A549 (cell line): ENCODE data around the gene BMP4. TPM values are rescaled to one million over a fixed set of nuclear protein-coding genes. Genes with fewer than 3 reads are reported as not detected.

Experiments
- ATAC-seq, 2 experiments: fragments of 200-7000 bp in 1 of 2; fragments of >200 bp in 1 of 2; cut with Nextera tagmentation in 1 of 2; cut with Tn5 transposase in 1 of 2; 3 replicates each; pipeline versions ENCODE4 v1.8.0 to v1.9.1; 2018 to 2020; ENCODE audit warnings: mild to moderate bottlenecking in 1 of 2, moderate library complexity in 1 of 2
- CTCF ChIA-PET: fragments of 300-600 bp; sonication (Branson Sonifier 250); formaldehyde crosslinking; extraction: SDS; loops from one replicate; lab custom pipeline; 2021; ENCODE audit warnings: antibody characterized with exemption, inconsistent platforms; lab: Yijun Ruan, JAX
- POLR2A ChIA-PET: fragments of 350-600 bp; formaldehyde crosslinking; extraction: SDS; loops from one replicate; lab custom pipeline; 2021; ENCODE audit warnings: antibody characterized with exemption, inconsistent platforms; lab: Yijun Ruan, JAX
- DNase-seq, 2 experiments: peaks; one replicate each; pipeline versions ENCODE4 v3.0.0 to v3.0.0-alpha.2; 2011 to 2016; ENCODE audit warnings: low read depth in 1 of 2, low spot score in 1 of 2
- FAIRE-seq: peaks from 2 replicates; lab custom pipeline; 2011; peaks lifted over from hg19 to GRCh38; lab: Jason Lieb, UNC
- H3K27ac ChIP-seq, 2 experiments: fragments of >200 bp; sonication (Bioruptor Twin); formaldehyde crosslinking; 3 replicates each; pipeline ENCODE4 v1.5.1; 2016 to 2017
- H3K4me1 ChIP-seq: fragments of >200 bp; sonication (Bioruptor Twin); formaldehyde crosslinking; 3 replicates; pipeline ENCODE4 v1.6.1; 2016
- H3K4me2 ChIP-seq: fragments of >200 bp; sonication (Bioruptor Twin); formaldehyde crosslinking; 3 replicates; pipeline ENCODE4 v1.6.1; 2016
- H3K4me3 ChIP-seq: fragments of >200 bp; sonication (Bioruptor Twin); formaldehyde crosslinking; 3 replicates; pipeline ENCODE4 v1.5.1; 2016
- H3K9me3 ChIP-seq: fragments of >200 bp; sonication (Bioruptor Twin); formaldehyde crosslinking; 3 replicates; pipeline ENCODE4 v1.6.1; 2016
- ATOH8 ChIP-seq: fragments of 250-450 bp; sonication (Bioruptor Pico); IDR thresholded peaks from 2 replicates; pipeline ENCODE4 v1.5.0; 2020; ENCODE audit warnings: low read depth, mild to moderate bottlenecking, moderate library complexity
- CBX2 ChIP-seq: fragments of 200-600 bp; sonication (generic); IDR thresholded peaks from 2 replicates; pipeline ENCODE4 v1.6.1; 2016; ENCODE audit warnings: low read depth, mild to moderate bottlenecking, borderline replicate concordance
- CHD4 ChIP-seq: fragments of 200-600 bp; sonication (generic); IDR thresholded peaks from 2 replicates; pipeline ENCODE4 v1.6.1; 2016; ENCODE audit warnings: antibody characterized with exemption, mild to moderate bottlenecking, borderline replicate concordance
- E2F6 ChIP-seq: IDR thresholded peaks from 2 replicates; pipeline ENCODE4 v1.6.1; 2012; ENCODE audit warnings: low read depth, borderline replicate concordance
- EHF ChIP-seq: fragments of 250-450 bp; sonication (Bioruptor Pico); IDR thresholded peaks from 2 replicates; pipeline ENCODE4 v1.5.0; 2020; ENCODE audit warnings: mild to moderate bottlenecking
- EP300 ChIP-seq, 2 experiments: fragments of >200 bp; sonication (Bioruptor Twin); formaldehyde crosslinking; IDR thresholded peaks; 2 replicates in 1 of 2; 3 replicates in 1 of 2; pipeline ENCODE4 v1.6.1; 2016 to 2017
- FOSL2 ChIP-seq, 2 experiments: fragments of 450-650 bp in 1 of 2; fragments of >200 bp in 1 of 2; sonication (Bioruptor Twin) in 1 of 2; formaldehyde crosslinking; IDR thresholded peaks; 2 replicates each; pipeline versions ENCODE4 v1.5.0 to v1.6.1; 2016 to 2020; ENCODE audit warnings: mild to moderate bottlenecking in 1 of 2, moderate library complexity in 1 of 2
- FOXS1 ChIP-seq: fragments of 250-450 bp; sonication (Bioruptor Pico); IDR thresholded peaks from 2 replicates; pipeline ENCODE4 v1.5.0; 2020; ENCODE audit warnings: mild to moderate bottlenecking, moderate library complexity
- HMGXB4 ChIP-seq: fragments of 250-450 bp; sonication (Bioruptor Pico); IDR thresholded peaks from 2 replicates; pipeline ENCODE4 v1.5.0; 2021; ENCODE audit warnings: mild to moderate bottlenecking, moderate library complexity, borderline replicate concordance
- HOXA7 ChIP-seq: fragments of 250-450 bp; sonication (Bioruptor Pico); IDR thresholded peaks from 2 replicates; pipeline ENCODE4 v1.5.0; 2020; ENCODE audit warnings: mild to moderate bottlenecking, moderate library complexity
- HOXB13 ChIP-seq: fragments of 250-450 bp; sonication (Bioruptor Pico); IDR thresholded peaks from 2 replicates; pipeline ENCODE4 v1.5.0; 2020; ENCODE audit warnings: low read depth, mild to moderate bottlenecking, moderate library complexity
- HOXB5 ChIP-seq: fragments of 250-450 bp; sonication (Bioruptor Pico); IDR thresholded peaks from 2 replicates; pipeline ENCODE4 v1.5.0; 2020; ENCODE audit warnings: mild to moderate bottlenecking, moderate library complexity
- KDM1A ChIP-seq: fragments of 200-600 bp; sonication (generic); IDR thresholded peaks from 2 replicates; pipeline ENCODE4 v1.6.1; 2016; ENCODE audit warnings: low read depth, mild to moderate bottlenecking
- KDM5A ChIP-seq: fragments of 200-600 bp; sonication (generic); IDR thresholded peaks from 2 replicates; pipeline ENCODE4 v1.6.1; 2016; ENCODE audit warnings: antibody characterized with exemption, mild to moderate bottlenecking
- MAFK ChIP-seq: fragments of 450-650 bp; IDR thresholded peaks from 2 replicates; pipeline ENCODE4 v1.6.1; 2014; ENCODE audit not compliant: partially characterized antibody
- MAX ChIP-seq: IDR thresholded peaks from 2 replicates; pipeline ENCODE4 v1.6.1; 2012
- NFE2L2 ChIP-seq: fragments of 150-350 bp; conservative IDR thresholded peaks from 2 replicates; pipeline ENCODE4 v1.6.1; 2014; ENCODE audit warnings: low read length
- NPAS2 ChIP-seq: fragments of 250-450 bp; sonication (Bioruptor Pico); IDR thresholded peaks from 2 replicates; pipeline ENCODE4 v1.8.0; 2022; ENCODE audit warnings: mild to moderate bottlenecking, moderate library complexity, borderline replicate concordance
- PBX3 ChIP-seq: IDR thresholded peaks from 2 replicates; pipeline ENCODE4 v1.6.1; 2012
- POLR2AphosphoS2 ChIP-seq: conservative IDR thresholded peaks from 2 replicates; pipeline ENCODE4 v1.6.1; 2012; ENCODE audit warnings: low read length, improper control_type of control experiment, inconsistent platforms
- RARB ChIP-seq: fragments of 250-450 bp; sonication (Bioruptor Pico); IDR thresholded peaks from 2 replicates; pipeline ENCODE4 v1.8.0; 2021; ENCODE audit warnings: mild to moderate bottlenecking, moderate library complexity
- RFX5 ChIP-seq: fragments of 450-650 bp; IDR thresholded peaks from 2 replicates; pipeline ENCODE4 v1.7.1; 2014; ENCODE audit warnings: antibody characterized with exemption, mild to moderate bottlenecking, moderate library complexity
- SREBF2 ChIP-seq: fragments of 450-650 bp; IDR thresholded peaks from 2 replicates; pipeline ENCODE4 v1.6.1; 2014; ENCODE audit warnings: mild to moderate bottlenecking, moderate library complexity
- TP53 ChIP-seq: fragments of 250-450 bp; sonication (Bioruptor Pico); IDR thresholded peaks from 2 replicates; pipeline ENCODE4 v1.5.0; 2021; ENCODE audit warnings: mild to moderate bottlenecking, moderate library complexity
- ZFP36 ChIP-seq: fragments of 450-650 bp; IDR thresholded peaks from 2 replicates; pipeline ENCODE4 v1.6.1; 2014; ENCODE audit warnings: borderline replicate concordance; ENCODE audit not compliant: partially characterized antibody
- ZNF302 ChIP-seq: fragments of 250-450 bp; sonication (Bioruptor Pico); IDR thresholded peaks from 2 replicates; pipeline ENCODE4 v1.9.0; 2021; ENCODE audit warnings: inconsistent platforms, mild to moderate bottlenecking, moderate library complexity
- WGBS: methylation state at CpG from one replicate; pipeline ENCODE4 v1.1.6; 2017; ENCODE audit errors: missing lambda C conversion rate; 5-methylcytosine and 5-hydroxymethylcytosine counted together
- polyA plus RNA-seq, 4 experiments: library from polyadenylated mRNA; depleted of rRNA in 3 of 4; stranded (reverse); fragments of >200 nt; fragmentation: RNase III in 1 of 4; extraction: RNeasy Plus Mini Kit Qiagen cat#74134 plus additional on column Dnase treatment in 1 of 4; gene quantifications; 2 replicates in 3 of 4; 3 replicates in 1 of 4; pipeline ENCODE4 v1.2.3, GENCODE V29; 2011 to 2017

Gene BMP4
- polyA plus RNA-seq, 2 of the 4 experiments (the other 2 are of a cell fraction), result 4.1 to 8.9 TPM

GRCh38 chr14:53912021-53912420 lies 44.6 kb downstream of the BMP4 start:
- ChIA-PET CTCF (interaction anchor here (1.0 to 1.3 kb wide), 3 partner anchors 9 to 372 kb away, joined by 3 read pairs; no protein-coding TSS in a partner anchor), POLR2A (no interaction called here)
- Histone ChIP-seq H3K4me3 (no peak overlapping the region), H3K4me1 (no peaks in the 10 kb centered on the region), H3K9me3 (peaks cover 4% of the 10 kb centered on the region; the same call in 1 of the 3 replicates), H3K27ac (no peak overlapping the region), H3K4me2 (no peak overlapping the region)
- 17% methylated on average over 1 of the region's 1 CpG for WGBS
- ATAC-seq (no peak), DNase-seq (no peak), FAIRE-seq (no peak)
- no peak for TF ChIP-seq ATOH8
- TF ChIP-seq EHF (CRISPR knock-in tag), result no peak
- no peak for TF ChIP-seq NPAS2 (CRISPR knock-in tag)
- TF ChIP-seq CHD4, result no peak
- TF ChIP-seq HOXB13 (CRISPR knock-in tag), result no peak
- no peak for TF ChIP-seq POLR2AphosphoS2
- no peak for TF ChIP-seq KDM5A
- no peak for TF ChIP-seq MAX
- TF ChIP-seq MAFK, result no peak
- TF ChIP-seq PBX3, result no peak
- no peak for TF ChIP-seq FOSL2 (IDR thresholded peaks at IDR 0.05)
- TF ChIP-seq FOSL2 (CRISPR knock-in tag; IDR thresholded peaks at IDR 0.05), result no peak
- TF ChIP-seq NFE2L2, result no peak
- TF ChIP-seq FOXS1, result no peak
- no peak for TF ChIP-seq KDM1A
- TF ChIP-seq ZFP36, result no peak
- TF ChIP-seq TP53, result no peak
- TF ChIP-seq HOXB5 (CRISPR knock-in tag), result no peak
- no peak for TF ChIP-seq CBX2

GRCh38 chr14:53908416-53908815 lies 48.2 kb downstream of the BMP4 start:
- Histone ChIP-seq H3K4me2 (no peak overlapping the region), H3K4me3 (no peak overlapping the region), H3K4me1 (no peaks in the 10 kb centered on the region), H3K27ac (no peak overlapping the region), H3K9me3 (peaks cover 24% of the 10 kb centered on the region)
- 67% methylated on average over 2 of the region's 2 CpGs for WGBS
- FAIRE-seq (no peak), ATAC-seq (no peak), DNase-seq (no peak)
- TF ChIP-seq EHF (CRISPR knock-in tag) (no peak), ATOH8 (no peak), KDM5A (no peak), ZNF302 (CRISPR knock-in tag) (no peak), RARB (CRISPR knock-in tag) (no peak), RFX5 (no peak)
- ChIA-PET CTCF (no interaction called here), POLR2A (no interaction called here)

GRCh38 chr14:53902307-53902706 lies 54.3 kb downstream of the BMP4 start:
- no peak for FAIRE-seq
- TF ChIP-seq SREBF2, result no peak
- TF ChIP-seq E2F6, result no peak
- no peak for TF ChIP-seq FOSL2 (IDR thresholded peaks at IDR 0.05)
- no peak for TF ChIP-seq FOSL2 (CRISPR knock-in tag; IDR thresholded peaks at IDR 0.05)
- TF ChIP-seq POLR2AphosphoS2, result no peak
- no peak for TF ChIP-seq RARB (CRISPR knock-in tag)
- TF ChIP-seq HMGXB4, result no peak
- no peak for TF ChIP-seq HOXA7
- no peak for TF ChIP-seq EP300 (IDR thresholded peaks at IDR 0.05)
- TF ChIP-seq ZFP36, result no peak
- no peak for ATAC-seq
- no peak overlapping the region for H3K4me2 ChIP-seq
- H3K9me3 ChIP-seq, result peaks cover 24% of the 10 kb centered on the region
- no peak for DNase-seq
- POLR2A ChIA-PET, result no interaction called here
- 70% methylated on average over 1 of the region's 1 CpG for WGBS
- CTCF ChIA-PET, result no interaction called here
- H3K4me1 ChIP-seq, result no peaks in the 10 kb centered on the region
- no peak overlapping the region for H3K4me3 ChIP-seq
- H3K27ac ChIP-seq, result no peak overlapping the region
